Retinal pigment epithelial cell (primary cell): Measurements from ENCODE around the gene HEPHL1.

Experiments used
- DNase-seq: peaks from one replicate; pipeline ENCODE4 v3.0.0-alpha.2; 2010; ENCODE audit warnings: low read depth
- H3K4me3 ChIP-seq: 2 replicates; pipeline ENCODE4 v1.5.1; 2011; ENCODE audit warnings: mild to moderate bottlenecking, low read length, control low read depth, moderate library complexity
- TF ChIP-seq, protein P1 (sequence below): conservative IDR thresholded peaks from 2 replicates; pipeline ENCODE4 v1.5.1; 2011; ENCODE audit warnings: low read depth, low read length, control low read depth, inconsistent platforms

Gene HEPHL1

DNA sequence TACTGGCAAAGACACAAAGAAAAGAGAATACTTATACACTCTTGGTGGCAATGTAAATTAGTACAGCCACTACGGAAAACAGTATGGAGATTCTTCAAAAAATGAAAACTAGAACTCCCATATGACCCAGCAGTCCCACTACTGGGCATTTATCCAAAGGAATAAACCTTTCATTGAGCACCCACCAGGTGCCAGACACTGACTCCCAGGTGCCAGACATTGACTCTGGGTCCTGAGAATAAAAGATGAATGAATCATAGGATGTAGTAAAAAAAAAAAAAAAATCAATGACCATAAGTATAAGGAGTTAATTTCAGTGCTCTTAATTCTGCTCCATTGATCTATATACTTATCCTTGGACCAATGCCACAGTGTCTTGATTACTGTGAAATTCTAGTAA lies 28.2 kb downstream of the HEPHL1 start:
- H3K4me3 ChIP-seq, result no peak overlapping the region
- TF ChIP-seq, protein P1, sequence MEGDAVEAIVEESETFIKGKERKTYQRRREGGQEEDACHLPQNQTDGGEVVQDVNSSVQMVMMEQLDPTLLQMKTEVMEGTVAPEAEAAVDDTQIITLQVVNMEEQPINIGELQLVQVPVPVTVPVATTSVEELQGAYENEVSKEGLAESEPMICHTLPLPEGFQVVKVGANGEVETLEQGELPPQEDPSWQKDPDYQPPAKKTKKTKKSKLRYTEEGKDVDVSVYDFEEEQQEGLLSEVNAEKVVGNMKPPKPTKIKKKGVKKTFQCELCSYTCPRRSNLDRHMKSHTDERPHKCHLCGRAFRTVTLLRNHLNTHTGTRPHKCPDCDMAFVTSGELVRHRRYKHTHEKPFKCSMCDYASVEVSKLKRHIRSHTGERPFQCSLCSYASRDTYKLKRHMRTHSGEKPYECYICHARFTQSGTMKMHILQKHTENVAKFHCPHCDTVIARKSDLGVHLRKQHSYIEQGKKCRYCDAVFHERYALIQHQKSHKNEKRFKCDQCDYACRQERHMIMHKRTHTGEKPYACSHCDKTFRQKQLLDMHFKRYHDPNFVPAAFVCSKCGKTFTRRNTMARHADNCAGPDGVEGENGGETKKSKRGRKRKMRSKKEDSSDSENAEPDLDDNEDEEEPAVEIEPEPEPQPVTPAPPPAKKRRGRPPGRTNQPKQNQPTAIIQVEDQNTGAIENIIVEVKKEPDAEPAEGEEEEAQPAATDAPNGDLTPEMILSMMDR, result no peak
- DNase-seq, result no peak

DNA sequence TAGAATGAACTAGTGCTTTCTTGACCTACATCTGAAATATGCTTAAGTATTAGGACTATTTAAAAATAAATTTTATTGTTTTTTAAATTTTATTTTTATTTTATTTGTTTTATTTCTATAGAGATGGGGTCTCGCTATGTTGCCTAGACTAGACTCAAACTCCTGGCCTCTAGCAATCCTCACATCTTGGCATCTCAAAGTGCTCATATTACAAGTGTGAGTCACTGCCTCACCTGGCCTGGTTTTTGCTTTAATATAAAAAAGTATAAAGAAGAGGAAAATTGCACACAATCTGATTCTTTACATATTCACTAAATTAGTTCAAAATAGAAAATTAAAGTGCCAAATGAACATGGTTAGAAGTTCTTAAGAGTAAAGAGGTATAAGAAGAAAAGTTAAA lies 37.5 kb downstream of the HEPHL1 start:
- TF ChIP-seq, protein P1, result no peak
- DNase-seq, result no peak

DNA sequence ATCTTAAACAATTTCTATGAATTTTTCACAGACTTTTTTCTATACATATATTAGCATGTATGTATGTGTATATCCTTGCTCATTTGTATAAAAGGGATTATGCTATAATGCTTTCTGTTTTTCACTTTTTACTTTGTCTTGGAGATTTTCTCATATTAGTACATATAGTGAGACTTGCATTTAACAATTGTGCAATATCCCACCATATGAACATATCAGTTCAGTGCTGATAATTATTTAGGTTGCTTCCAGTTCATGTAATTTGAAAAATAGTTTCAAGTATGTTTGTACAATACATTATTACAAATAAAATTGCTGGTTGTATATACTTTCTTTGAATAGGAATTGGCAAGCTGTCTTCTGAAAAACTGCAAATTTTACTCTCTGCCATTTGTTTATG lies 37.9 kb downstream of the HEPHL1 start:
- no peak overlapping the region for H3K4me3 ChIP-seq
- TF ChIP-seq, protein P1, result no peak

More for the DNA sequence above, 37.5 kb downstream of the HEPHL1 start:
- no peak overlapping the region for H3K4me3 ChIP-seq

DNA sequence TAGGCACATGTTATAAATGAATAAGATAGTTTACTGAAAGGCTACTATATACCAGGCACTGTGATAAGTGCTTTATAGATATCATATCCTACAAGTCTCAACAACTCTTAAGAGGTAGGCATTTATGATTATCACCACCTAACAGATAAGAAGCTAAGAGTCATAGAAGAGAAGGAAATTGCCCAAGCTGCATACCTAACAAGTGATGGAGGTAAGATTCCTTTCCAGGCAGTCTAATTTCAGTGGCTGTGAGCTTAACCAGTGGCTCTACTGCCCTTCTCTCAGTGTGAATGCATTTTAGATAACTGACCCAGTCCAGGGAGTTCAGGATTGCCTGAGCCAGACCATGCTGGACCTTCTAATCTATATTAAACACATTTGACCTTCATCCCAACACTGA lies 39.2 kb downstream of the HEPHL1 start:
- no peak for DNase-seq
- H3K4me3 ChIP-seq, result no peak overlapping the region
- TF ChIP-seq, protein P1, result no peak

More for the DNA sequence above, 37.9 kb downstream of the HEPHL1 start:
- DNase-seq, result no peak

DNA sequence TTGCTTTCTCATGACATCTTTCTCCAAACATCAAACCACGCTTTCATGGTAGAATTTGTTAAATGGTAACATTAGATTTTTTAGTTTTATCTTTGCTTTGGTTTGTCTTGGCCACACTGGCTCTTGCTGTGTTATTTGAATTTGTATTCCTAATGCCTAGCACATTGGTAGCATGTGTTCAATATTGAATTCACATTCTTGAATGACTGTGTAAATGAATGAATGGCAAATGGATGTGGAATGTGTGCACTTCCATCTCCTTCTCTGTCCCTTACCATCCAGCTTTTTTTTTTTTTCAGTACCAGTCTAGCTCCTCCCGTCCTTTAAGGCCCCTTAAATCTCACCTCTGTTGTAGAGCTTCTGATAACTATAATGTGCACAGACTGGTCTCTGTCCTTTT lies 41.2 kb downstream of the HEPHL1 start:
- no peak for DNase-seq
- no peak overlapping the region for H3K4me3 ChIP-seq
- TF ChIP-seq, protein P1, result no peak

DNA sequence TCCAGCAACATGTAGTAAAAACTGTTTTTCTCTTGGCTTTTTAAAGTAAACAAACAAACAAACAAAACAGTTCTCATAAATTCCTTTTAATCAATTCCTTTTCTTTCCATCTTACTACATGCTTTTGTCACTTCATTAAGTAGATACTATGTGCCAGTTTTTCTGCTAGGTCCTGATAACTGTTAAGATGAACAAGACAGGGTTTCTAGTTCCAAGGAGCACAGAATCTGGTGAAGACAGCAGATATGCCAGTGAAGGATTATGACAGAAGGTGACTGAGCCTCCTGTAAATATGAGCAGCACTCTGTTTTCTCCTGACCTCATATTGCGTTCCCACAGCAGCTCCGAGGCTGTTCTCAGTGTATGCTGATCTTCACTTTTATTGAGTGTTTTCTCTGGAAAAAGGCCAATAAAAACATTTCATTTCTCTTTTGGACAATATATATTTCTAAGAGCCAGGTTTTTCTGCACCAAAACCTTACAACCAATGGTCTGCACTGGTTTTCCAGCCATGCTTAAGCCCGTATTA lies 45.8 kb downstream of the HEPHL1 start:
- TF ChIP-seq, protein P1, result no peak
- DNase-seq, result no peak
- no peak overlapping the region for H3K4me3 ChIP-seq

DNA sequence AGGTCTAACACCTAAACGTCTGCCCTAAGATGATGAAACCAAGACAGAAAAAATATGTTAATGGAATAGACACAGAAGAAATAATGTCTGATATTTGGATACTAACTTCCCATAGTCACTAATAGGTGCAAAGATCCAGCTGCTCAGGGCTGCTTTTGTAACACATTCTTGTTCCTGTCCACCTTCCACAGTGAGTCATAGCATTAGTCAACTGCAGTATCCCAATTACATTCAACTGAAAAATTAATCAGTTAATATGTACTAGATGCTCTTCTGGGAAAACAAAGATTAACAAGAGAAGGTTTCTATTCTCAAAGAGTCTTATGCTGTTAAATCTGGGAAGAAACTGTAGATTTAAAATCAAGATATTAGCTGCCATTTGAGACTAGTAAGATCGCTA lies 47.6 kb downstream of the HEPHL1 start:
- DNase-seq, result no peak
- TF ChIP-seq, protein P1, result no peak
- no peak overlapping the region for H3K4me3 ChIP-seq
